Posterior cingulate gyrus (tissue), 11 donors: ENCODE measurements around the gene A3GALT2.
A peak's percentile ranks its signal among the peaks of the same experiment; 100 is the strongest.

ENCODE experiments used
- DNase-seq, 10 donors: peaks; one replicate each; pipeline versions ENCODE4 v3.0.0 to v3.0.0-alpha.2; 2020 to 2021; ENCODE audit warnings: mixed read lengths in 3 of 10
- intact Hi-C: fragments of 100-400 bp; cut with DNase I; formaldehyde crosslinking; loops from one replicate; pipeline ENCODE4 v1.15.1; 2023

The A3GALT2 gene

DNA sequence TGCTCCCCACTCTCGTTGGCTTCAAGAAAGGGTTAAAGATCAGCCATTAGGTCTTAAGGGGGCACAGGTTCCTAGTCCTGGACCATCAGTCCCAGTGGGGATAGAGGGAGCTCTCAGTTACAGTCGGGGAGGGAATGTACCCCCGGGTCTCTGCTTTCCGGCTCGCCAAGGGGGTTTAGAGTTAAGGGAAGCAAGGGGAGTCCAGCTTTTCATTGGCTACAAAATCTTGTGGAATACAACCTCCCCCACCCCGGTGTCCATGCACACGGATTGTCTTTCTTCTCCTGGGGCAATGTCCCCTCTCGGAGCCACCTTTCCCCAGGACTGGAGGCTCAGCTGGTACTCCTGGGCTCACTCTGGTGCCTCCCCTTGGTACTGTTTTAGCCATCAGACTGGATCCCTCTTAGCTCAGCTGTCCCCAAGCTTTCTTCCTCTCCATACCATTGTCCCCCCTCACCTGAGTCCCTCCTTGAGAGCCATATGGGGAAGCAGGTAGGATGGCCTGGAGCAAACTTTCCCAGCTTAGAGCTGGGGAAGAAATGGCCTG is at the start of gene A3GALT2:
Gene A3GALT2, minus strand, starts transcription at position 480 of the 547 bp plus-strand sequence. Its CDS starts 0 bp downstream, at position 480.
- DNase-seq = no peak
- intact Hi-C loops = no loop called here

DNA sequence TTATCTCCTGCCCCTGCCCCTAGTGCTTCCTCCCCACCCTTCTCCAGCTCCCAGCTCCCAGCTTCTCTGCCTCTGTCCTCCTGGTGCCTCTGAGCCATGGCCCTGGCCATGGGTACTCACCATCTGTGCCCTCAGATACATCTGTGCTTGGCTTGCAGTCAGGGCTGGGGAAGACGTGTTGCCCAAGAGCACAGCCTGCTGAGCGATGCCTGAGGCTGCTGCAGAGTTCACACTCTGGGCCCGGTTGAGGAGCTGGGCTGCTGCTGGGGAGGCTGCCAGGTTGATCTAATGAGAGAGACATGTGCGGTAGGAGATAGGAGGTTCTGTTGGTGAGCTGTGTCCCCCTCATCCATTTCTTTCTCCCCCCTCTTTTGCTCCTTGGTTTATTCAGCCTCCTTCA is 49.4 kb upstream of the A3GALT2 start:
- intact Hi-C loops = loop anchor here (5.0 kb wide), 1 partner anchor 92 kb away; no protein-coding TSS in a partner anchor
- DNase-seq = peak in 4 of 10 donors; percentile 47 to 93 (median 79)

DNA sequence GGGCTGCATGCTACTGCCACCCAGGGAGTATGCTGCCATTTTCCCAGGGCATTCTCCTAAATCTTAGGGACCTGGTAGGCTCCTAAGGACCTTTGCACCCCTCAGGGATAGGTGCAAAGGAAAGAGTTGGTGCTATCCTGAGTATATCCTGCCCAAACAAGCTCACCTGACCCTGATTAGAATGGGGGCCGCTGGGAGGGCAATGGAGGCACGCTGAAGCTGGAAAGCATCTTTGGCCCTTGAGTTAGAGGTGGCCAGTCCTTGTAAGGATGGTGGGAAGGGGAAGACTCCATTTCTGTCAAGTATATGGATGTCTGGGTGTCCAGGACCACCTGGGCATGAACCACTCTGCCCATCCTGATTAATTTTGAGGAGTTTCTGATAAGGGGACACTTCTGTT is 48.9 kb upstream of the A3GALT2 start:
- DNase-seq = peak in 1 of 10 donors; percentile 67
- intact Hi-C loops = loop anchor here (5.0 kb wide), 3 partner anchors 63 to 103 kb away; partner anchors contain the start of genes PHC2 and ZSCAN20

DNA sequence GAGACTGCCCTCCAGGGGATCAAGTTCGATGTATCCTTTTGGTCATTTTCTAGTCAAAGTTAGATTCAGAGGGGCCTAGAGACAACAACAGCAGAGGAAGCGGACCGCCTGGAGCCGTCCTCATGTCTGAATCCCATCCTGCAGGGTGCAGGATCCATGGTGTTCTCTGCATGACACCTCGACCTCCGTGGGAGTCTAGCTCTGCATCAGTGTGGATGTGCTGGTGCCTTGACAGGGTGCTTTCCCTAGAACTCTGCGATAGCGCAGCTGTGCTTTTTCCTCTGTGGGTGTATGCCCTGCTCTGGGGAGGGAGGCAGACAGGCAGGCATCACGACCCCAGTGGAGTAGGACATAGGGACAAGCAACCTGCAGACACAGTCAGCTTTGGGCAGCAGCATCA is 48.2 kb upstream of the A3GALT2 start:
- DNase-seq = no peak
- intact Hi-C loops = loop anchor here (5.0 kb wide), 2 partner anchors 63 to 103 kb away; partner anchors contain the start of genes PHC2 and ZSCAN20

DNA sequence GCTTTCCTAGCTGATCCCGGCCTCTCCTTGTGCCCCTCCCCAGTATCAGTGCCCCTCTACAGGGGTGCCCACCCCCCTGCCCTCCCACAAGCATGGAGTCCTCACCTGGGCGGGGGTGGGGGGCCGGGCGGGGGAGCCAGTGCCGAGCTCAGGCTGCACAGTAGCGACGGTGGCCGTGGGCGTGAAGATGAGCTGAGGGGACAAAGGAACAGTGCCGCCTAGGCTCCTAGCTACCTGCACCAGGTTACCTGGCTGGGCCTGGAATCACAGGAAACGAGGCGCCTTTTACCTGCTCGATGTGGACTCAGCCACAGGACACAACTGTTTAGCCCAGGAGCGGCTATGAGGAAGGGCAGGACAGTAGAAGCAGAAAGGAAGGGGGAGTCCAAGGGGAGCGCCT is 47.5 kb upstream of the A3GALT2 start:
- intact Hi-C loops = loop anchor here (1.0 to 5.0 kb wide), 3 partner anchors 64 to 104 kb away; partner anchors contain the start of genes PHC2 and ZSCAN20
- DNase-seq = no peak

DNA sequence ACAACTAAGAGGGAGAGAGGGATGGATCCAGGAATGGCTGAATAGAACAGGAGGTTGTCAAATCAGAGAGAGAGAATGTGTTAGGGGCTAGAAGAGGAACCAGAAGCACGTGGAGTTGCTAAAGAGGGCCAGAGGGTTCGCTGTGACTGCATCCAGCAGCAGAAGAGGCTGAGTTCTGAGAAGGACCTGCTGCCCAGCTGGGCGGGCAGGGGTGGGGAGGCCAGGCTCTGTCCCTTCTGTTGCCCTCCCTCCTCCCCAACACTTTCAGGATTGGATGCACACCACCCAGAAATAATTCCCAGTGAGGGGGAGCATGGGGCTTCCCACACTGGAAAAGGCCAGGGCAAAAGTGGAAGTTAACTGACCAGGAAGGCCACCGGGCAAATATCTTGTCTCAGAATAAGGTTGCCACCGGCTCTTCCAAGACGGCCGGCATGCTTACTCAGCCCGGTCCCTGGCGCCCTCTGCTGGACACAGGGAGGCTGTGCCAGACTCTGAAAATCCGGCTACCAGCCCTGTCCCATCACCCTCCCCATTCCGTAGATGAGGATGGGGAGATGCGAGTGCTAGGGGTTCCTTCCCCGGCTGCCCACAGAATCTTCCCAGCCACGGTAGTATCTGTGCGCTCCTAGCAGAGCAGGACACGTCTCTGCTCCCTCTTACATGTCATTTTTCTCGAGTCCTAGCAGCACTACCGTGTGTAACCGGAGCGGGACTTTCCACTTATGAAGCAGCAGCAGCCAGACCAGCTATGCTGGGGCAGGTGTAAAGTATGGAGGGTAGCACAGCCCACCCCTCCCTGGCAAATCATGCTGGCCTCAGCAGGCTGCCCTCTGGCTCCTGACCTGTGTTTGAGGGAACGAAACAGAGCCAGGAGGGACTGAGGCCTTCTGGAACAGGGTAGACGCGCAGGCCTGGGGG is 46.8 kb upstream of the A3GALT2 start:
- DNase-seq = peak; percentile 81 to 99 (median 93)
- intact Hi-C loops = loop anchor here (1.0 to 5.0 kb wide), 3 partner anchors 65 to 105 kb away; partner anchors contain the start of genes PHC2 and ZSCAN20

DNA sequence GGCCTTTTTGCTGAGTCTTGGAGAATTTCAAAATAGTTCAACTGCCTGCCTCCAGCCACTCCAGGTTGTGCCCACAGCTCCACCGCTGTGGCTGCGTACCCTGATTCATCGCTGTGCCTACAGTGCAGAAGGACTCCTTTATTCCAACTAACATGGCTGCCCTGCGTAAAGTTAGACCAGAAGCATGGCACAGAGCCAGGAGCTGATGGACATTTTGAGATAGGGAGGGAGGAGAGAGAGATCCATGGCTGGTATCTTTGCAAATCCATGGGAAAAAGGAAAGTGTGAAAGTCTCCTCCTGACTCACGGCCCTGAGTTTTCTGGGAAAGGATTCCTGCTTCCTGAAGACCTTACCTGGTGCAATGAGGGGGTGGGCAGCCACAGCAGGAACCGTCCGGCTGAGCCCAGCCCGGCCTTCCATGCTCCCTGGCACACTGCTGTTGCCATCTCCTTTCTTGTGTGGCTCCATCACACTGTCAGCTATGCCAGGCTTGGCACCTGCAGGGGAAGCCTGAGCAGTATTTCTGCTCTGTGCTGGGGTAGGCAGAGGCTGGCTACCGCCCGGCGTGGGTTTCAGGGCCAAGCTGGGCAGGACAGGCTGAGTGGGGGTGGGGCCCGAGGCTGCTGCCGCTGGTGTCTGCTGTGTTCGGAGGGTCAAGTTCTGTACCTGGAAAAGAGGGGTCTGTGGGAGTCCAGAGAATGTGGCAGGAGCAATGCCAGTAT is 46.0 kb upstream of the A3GALT2 start:
- intact Hi-C loops = loop anchor here (5.0 kb wide), 2 partner anchors 65 to 105 kb away; partner anchors contain the start of genes PHC2 and ZSCAN20
- peak in 2 of 10 donors; percentile 85 to 89 for DNase-seq

DNA sequence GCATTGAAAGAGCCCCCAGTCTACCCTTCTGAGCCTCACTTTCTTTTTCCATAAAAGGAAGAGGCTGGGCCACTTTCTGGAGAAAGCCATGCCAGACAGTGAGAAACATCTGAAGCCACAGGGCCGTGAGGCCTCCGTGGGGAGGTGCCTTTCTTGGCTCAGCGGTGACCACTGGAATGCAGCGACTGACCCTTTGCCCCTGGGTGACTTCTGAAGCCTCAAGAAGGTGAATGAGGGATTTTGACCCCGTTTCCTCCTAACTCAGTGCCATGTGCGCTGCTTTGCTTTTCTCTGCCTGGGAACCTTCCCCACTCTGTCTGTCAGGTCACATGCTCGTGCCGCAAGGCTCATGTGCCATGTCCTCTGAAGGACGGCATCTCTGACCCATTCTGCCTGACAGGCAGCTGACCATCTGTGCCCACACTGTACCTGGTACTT is 44.7 kb upstream of the A3GALT2 start:
- DNase-seq = peak in 1 of 10 donors; percentile 84
- intact Hi-C loops = loop anchor here (2.0 to 5.0 kb wide), 3 partner anchors 17 to 107 kb away; partner anchors contain the start of genes PHC2 and ZSCAN20

DNA sequence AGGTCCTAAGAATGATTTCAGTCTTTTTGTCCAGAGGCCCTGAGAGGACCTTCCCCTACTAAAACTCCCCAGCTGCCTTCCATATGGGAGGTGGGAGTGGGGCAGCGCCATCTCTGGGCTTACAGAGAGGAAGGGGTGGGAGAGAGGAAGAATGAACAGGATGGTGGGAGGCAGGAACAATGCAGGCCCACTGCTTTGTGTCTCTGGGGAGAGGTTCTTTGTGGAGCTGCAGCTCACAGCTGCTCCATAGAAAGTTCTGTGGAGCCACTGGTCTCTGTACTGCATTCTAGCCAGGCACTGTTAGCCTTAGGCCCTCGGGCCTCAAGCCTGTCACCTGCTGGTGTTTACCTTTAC is 43.6 kb upstream of the A3GALT2 start:
- peak in 1 of 10 donors; percentile 80 for DNase-seq
- intact Hi-C loops = loop anchor here (2.0 kb wide), 1 partner anchor 16 kb away; no protein-coding TSS in a partner anchor

DNA sequence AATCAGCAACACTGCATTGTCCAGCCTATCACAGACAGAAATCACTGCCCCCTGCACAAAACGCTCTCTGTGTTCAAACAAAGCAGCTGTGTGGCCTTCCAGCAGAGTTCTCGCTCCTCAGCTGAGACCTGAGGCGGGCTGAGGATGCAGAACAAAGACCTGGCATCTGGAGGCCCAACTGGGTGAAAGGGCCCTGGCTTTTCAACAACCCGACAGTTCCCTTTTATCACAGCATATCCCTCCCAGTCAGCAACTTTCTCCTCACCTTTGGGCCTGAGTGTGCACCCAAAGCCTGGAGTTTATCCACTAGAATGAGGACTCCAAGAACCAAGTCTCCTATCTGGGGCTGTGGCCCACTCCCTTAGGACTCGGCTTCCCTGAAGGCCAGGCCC is 42.6 kb upstream of the A3GALT2 start:
- peak in 7 of 10 donors; percentile 61 to 97 (median 76) for DNase-seq
- intact Hi-C loops = no loop called here

DNA sequence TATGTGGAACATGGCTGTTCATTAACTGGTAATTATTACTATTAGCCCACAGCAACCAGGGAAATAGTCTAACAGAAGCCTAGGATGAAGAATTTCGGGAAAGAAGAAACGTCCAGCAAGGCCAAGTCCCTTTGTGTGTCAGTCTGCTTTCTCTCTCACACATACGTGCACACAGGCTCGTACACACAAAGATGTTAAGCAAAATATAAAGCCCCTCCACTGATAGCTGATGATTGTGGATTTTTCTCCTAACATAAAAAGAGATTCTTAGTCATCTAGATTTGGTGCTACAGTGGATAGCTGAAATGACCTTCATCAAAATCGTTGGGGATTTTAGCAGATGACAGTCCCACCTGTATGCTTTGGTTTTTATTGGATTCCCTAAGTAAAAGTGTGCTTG is 42.1 kb upstream of the A3GALT2 start:
- intact Hi-C loops = no loop called here
- no peak for DNase-seq

DNA sequence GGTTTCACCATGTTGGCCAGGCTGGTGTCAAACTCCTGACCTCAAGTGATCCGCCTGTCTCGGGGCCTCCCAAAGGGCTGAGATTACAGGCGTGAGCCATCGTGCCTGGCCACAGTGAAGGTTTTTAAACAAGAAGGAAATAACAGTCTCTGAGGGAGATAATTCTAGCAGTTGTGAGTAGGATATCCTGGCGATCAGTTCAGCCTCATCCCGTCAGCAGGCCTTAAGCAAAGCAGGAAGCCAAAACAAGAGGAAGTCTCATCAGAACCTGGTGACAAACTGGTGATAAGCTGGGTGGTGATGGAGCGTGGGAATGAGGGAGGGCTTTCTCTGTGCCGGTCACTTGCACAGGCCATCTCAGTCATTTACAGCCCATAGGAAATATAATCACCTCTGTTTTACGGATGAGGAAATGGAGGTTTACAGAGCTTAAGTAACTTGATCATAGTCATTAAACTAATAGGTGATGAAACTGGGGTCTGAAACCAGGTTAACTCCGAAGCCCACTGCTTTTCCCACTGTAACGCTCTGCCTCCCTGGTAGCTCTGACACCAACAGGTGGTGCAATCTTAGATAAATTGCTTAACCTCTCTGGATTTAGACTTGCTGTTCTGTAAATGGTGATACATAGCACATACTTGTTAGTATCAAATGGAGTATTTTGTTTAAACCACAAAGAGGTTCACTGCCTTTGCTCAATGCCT is 40.8 kb upstream of the A3GALT2 start:
- DNase-seq = peak in 1 of 10 donors; percentile 37
- intact Hi-C loops = no loop called here

DNA sequence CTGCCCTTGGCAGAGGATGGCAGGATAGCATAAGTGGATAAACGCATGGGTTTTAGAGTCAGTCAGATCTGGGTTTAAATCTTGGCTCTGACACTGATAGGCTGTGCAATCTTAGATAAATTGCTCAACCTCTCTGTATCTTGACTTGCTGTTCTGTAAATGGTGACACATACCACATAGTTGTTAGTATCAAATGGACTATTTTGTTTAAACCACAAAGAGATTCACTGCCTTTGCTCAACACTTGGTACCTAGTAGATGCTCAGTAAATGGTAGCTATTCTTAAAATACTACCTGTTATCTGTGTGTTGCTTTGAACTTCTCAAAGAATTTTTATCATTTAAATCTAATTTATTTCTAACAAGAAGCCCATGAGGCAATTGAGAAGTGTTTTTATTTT is 39.5 kb upstream of the A3GALT2 start:
- intact Hi-C loops = no loop called here
- no peak for DNase-seq

DNA sequence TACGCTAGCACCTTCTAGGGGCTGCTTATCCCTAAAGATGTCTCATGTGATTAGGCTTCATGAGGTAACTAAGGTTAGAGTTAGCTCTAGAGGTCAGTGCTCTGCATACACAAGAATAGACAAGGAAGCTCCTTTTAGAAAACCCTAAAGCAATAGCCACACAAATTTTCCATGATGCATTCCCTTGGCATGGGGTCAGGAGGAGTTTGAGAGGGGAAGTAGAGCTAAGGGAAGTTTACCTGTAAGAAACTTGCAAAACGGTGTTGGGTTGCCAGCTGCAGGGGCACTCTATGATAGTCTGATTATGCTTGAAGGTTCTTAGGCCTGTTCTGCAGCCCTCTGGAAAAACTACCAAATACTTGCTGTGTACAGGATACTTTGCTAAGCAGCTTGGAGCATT is 39.0 kb upstream of the A3GALT2 start:
- intact Hi-C loops = no loop called here
- DNase-seq = no peak

DNA sequence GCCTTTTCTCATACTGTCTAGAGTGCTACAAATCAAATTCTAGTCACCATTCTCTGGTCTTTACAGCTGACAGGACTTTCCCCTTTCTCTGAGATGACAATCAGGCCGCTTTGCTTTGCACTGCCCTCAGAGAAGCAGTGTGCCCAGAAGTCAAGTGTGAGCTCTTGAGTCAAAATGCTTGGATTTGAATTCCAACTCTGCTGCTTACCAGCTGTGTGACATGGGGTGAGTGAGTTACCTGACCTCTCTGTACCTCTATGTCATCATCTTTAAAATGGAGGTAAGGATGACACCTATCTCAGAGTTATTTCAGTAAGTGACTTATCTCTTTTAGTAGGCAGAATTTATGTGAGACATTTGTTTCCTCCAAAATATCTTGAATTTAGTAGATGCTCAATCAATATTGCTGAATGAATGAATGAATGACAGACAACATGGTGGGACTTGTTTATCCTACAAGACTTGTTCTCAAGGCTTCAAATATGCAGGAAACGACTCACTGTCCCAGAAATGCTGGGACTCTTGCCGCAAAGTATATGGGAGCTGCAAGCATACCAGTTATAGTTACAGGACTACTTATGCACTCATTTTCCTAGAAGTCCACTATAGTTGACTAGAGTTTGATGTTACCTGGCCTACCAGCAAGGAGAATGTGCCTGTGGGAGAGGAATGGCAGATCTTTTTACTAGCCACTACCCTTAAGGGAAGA is 38.1 kb upstream of the A3GALT2 start:
- no peak for DNase-seq
- intact Hi-C loops = no loop called here

DNA sequence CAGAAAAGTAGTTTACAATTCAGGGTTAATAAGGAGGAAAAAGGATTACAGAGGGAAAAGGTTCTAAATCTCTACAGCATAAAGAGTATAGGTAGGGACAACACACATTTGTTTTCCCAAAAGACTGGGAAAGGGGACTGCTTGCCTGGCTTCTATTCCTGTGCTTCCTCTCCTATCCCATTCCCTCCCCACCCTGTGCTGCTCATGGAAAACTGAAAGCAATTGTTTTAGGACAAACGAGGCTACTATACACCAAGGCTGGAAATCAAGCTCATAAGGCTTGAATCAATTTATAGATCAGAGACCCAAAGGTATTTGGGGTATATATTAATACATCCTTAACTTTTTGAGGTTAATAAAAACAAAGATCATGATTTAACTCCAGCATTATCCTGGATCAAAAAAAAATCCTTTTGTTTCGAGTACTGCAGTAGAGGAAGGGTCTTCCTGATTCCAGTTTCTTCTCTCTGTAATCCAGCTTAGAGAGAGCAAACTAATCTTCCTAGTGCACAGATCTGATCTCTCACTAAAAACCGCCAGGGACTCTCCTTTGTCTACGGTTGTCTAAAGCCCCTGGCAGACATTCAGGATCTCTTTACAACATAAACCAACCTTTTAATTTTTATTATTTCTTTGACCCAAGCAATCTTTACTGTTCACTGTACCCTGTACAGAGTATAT is 37.4 kb upstream of the A3GALT2 start:
- no peak for DNase-seq
- intact Hi-C loops = no loop called here

DNA sequence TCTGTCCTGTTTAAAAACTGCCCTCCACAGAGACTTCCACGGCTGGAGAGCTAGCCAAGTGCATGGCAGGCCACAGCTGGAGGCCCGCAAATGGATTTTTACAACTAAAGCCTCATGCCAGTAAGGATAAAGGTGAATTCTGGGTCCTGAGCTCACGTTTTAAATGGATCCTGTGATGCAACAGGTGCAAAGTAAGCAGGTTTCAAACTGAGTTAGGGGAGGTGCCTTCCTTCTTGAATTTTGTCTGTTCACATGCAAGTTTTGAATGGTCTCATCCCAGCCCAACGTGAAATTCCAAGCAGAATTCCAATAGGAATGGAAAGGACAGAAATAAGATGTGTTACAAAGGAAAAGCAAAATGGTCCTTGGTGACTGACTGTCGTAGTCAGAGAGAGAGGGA is 36.2 kb upstream of the A3GALT2 start:
- no peak for DNase-seq
- intact Hi-C loops = no loop called here

DNA sequence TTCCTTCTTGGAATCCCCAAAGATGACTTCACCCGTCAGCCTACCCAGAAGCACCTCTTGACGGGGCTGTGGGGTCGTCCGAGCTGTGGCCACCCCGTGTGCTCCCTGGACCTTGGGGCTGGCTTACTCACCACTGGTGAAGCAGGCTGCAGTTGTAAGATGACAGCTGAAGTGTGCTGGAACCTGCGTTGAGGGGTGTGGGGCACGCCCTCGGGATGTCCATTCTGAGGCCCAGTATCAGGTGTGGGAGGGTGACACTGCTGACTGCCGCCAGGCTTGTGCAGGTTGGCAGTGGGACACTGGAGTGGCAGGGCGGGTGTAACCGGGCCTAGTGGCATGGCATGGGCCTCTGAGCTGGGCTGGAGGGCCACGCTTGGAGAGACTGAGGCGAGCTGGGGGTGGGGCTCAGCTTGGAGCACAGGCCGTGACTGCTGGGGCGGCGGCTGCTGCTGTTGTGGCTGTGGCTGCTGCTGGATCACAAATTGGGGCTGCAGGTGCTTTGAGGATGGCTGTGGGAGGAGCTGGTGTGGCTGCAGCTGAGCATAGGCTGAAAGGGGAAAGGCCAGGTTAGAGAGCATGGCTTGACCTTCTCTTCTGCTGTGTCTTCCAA is 33.9 kb upstream of the A3GALT2 start:
- DNase-seq = peak in 1 of 10 donors; percentile 78
- intact Hi-C loops = no loop called here
